GM12892 (cell line): ENCODE data around the gene CD33.

Experiments used
- POLR2A ChIP-seq: IDR thresholded peaks from 2 replicates; pipeline ENCODE4 v1.6.1; 2011; ENCODE audit warnings: low read depth, low read length, control low read depth
- POLR2AphosphoS5 ChIP-seq: IDR thresholded peaks from 2 replicates; pipeline ENCODE4 v1.6.1; 2011; ENCODE audit warnings: low read depth, low read length, control low read depth
- TAF1 ChIP-seq: IDR thresholded peaks from 2 replicates; pipeline ENCODE4 v1.6.1; 2011; ENCODE audit warnings: low read depth, mild to moderate bottlenecking, control low read depth, low read length, borderline replicate concordance

GRCh38 chr19:51247972-51248590 lies 23.2 kb downstream of the CD33 start:
- no peak for TF ChIP-seq POLR2AphosphoS5
- TF ChIP-seq POLR2A, result no peak
- TF ChIP-seq TAF1, result no peak
